GM12878 (cell line): ENCODE data around the gene COG7.

ENCODE experiments used
- CBFB ChIP-seq: IDR thresholded peaks from 2 replicates; pipeline ENCODE4 v1.6.1; 2016; ENCODE audit warnings: antibody characterized with exemption, low read depth
- CEBPB ChIP-seq, 2 experiments: fragments of 150-350 bp in 1 of 2; IDR thresholded peaks; 2 replicates each; pipeline ENCODE4 v1.6.1; 2012 to 2014; ENCODE audit warnings: low read depth in 2 of 2, low read length in 2 of 2, borderline replicate concordance in 1 of 2, inconsistent platforms in 1 of 2
- CTCF ChIP-seq, 3 experiments: IDR thresholded peaks in 2 of 3; conservative IDR thresholded peaks in 1 of 3; 2 replicates each; pipeline ENCODE4 v1.5.1; 2011; ENCODE audit warnings: low read depth in 3 of 3, low read length in 3 of 3, mild to moderate bottlenecking in 3 of 3, control low read depth in 2 of 3, moderate library complexity in 2 of 3, inconsistent platforms in 1 of 3, mixed read lengths in 1 of 3; ENCODE audit not compliant: control insufficient read depth in 2 of 3, insufficient read depth in 1 of 3; ENCODE audit errors: extremely low read depth in 1 of 3
- GABPA ChIP-seq: IDR thresholded peaks from 2 replicates; pipeline ENCODE4 v1.6.1; 2014; ENCODE audit warnings: antibody characterized with exemption, low read depth, mild to moderate bottlenecking, inconsistent platforms
- NFIC ChIP-seq: IDR thresholded peaks from 2 replicates; pipeline ENCODE4 v1.6.1; 2012; ENCODE audit warnings: low read depth, mild to moderate bottlenecking, inconsistent platforms, low read length, moderate library complexity
- NKRF ChIP-seq: fragments of 450-650 bp; conservative IDR thresholded peaks from 2 replicates; pipeline ENCODE4 v1.6.1; 2017; ENCODE audit warnings: mild to moderate bottlenecking, moderate library complexity
- PAX8 ChIP-seq: fragments of 450-650 bp; IDR thresholded peaks from 2 replicates; pipeline ENCODE4 v1.6.1; 2017; ENCODE audit warnings: mild to moderate bottlenecking, moderate library complexity
- POLR2A ChIP-seq: IDR thresholded peaks from 2 replicates; pipeline ENCODE4 v1.6.1; 2011; ENCODE audit warnings: low read depth, mild to moderate bottlenecking, low read length
- POLR2AphosphoS5 ChIP-seq: IDR thresholded peaks from 2 replicates; pipeline ENCODE4 v1.6.1; 2011; ENCODE audit warnings: mild to moderate bottlenecking, low read length, inconsistent platforms
- RAD21 ChIP-seq: IDR thresholded peaks from 2 replicates; pipeline ENCODE4 v1.6.1; 2011; ENCODE audit warnings: mild to moderate bottlenecking, low read depth, low read length, moderate library complexity; ENCODE audit not compliant: insufficient read depth
- RAD51 ChIP-seq: fragments of 450-650 bp; IDR thresholded peaks from 2 replicates; pipeline ENCODE4 v1.6.1; 2016; ENCODE audit warnings: moderate library complexity, mild to moderate bottlenecking, inconsistent platforms
- RCOR1 ChIP-seq: conservative IDR thresholded peaks from 2 replicates; pipeline ENCODE4 v1.6.1; 2012; ENCODE audit warnings: low read depth, low read length, improper control_type of control experiment
- SMC3 ChIP-seq: IDR thresholded peaks from 2 replicates; pipeline ENCODE4 v1.6.1; 2011; ENCODE audit warnings: low read length, improper control_type of control experiment, borderline replicate concordance
- ZBTB33 ChIP-seq: fragments of 450-650 bp; IDR thresholded peaks from 2 replicates; pipeline ENCODE4 v1.6.1; 2017; ENCODE audit warnings: mild to moderate bottlenecking

- TF ChIP-seq RCOR1: no peak
- no peak for TF ChIP-seq NKRF
- no peak for TF ChIP-seq SMC3
- TF ChIP-seq RAD51: no peak
- TF ChIP-seq PAX8: no peak
- no peak for TF ChIP-seq GABPA
- no peak for TF ChIP-seq CTCF (IDR thresholded peaks at IDR 0.05 in 2 of 3, conservative IDR thresholded peaks at IDR 0.05 in 1 of 3; ENCODE audit: control insufficient read depth in 2 of 3, extremely low read depth in 1 of 3, insufficient read depth in 1 of 3, low read depth in 3 of 3, low read length in 3 of 3)
- TF ChIP-seq NFIC: no peak
- no peak for TF ChIP-seq CEBPB (IDR thresholded peaks at IDR 0.05; ENCODE audit: borderline replicate concordance in 1 of 2, low read depth in 2 of 2, low read length in 2 of 2)
- no peak for TF ChIP-seq POLR2AphosphoS5
- TF ChIP-seq POLR2A: no peak
- no peak for TF ChIP-seq CBFB
- no peak for TF ChIP-seq RAD21
- TF ChIP-seq ZBTB33: no peak
Measured at GRCh38 chr16:23476289-23476688, 23.3 kb upstream of the COG7 start.
